ENCODE results near the gene LETMD1.

- TF ChIP-seq CTCF (IDR thresholded peaks at IDR 0.05; ENCODE audit: insufficient read depth, low read length): no peak
- TF ChIP-seq POLR2AphosphoS5 (IDR thresholded peaks at IDR 0.05; ENCODE audit: low read depth): no peak
- TF ChIP-seq GABPA (IDR thresholded peaks at IDR 0.05; ENCODE audit: low read depth): no peak
- no peak for TF ChIP-seq REST (IDR thresholded peaks at IDR 0.05; ENCODE audit: insufficient replicate concordance, low read depth)
- TF ChIP-seq SPI1 (IDR thresholded peaks at IDR 0.05; ENCODE audit: borderline replicate concordance, low read depth): no peak
Observed at GRCh38 chr12:51028813-51029150, 19.3 kb upstream of the LETMD1 start.

All from HL-60 (cell line).